Subcutaneous adipose tissue (tissue), 4 donors: ENCODE results near the gene IL12B. TPM values are rescaled to one million over a fixed set of nuclear protein-coding genes. Genes with fewer than 3 reads are reported as not detected.

Source experiments
- total RNA-seq, 4 donors: library from RNA; depleted of rRNA; stranded (reverse); fragments of >200 nt; gene quantifications; one replicate each; pipeline ENCODE4 v1.1.0, GENCODE V29; 2016
- TF ChIP-seq, protein P1 (sequence below): fragments of 450-650 bp; IDR thresholded peaks from one replicate; pipeline ENCODE4 v1.5.1; 2016; ENCODE audit warnings: low read depth, mild to moderate bottlenecking, control low read depth, antibody characterized with exemption, moderate library complexity

IL12B gene
- not detected for total RNA-seq

DNA sequence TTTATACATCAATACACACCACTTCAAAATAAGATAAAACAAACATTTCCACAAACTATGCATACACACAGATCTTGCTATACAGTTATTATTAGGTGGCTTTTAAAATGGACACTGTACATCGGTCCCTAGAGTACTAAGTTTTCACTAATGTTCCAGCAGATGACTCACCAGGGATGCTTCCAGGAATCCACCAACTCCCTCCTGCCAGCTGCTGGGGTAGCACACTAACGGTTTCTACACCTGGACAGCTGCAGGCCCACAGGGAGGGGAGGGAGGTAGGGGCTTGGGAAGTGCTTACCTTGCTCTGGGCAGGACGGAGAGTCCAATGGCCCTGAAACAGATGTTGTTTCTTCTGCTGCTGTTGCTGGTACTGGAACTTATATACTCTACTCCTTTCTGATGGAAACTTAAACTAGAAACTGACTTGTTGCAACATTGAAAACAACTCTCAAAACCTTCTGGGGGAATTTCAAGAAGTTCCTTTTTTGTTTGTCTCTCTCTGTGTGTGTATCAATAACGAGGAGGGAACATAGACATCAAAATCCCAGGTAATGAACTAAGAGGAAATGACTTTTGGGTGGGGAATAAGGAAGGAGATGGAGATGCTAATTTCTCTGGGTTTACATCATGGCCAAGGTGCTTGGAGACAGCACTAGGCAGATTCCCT, at the start of gene IL12B:
TSS of gene IL12B (minus strand) at position 357 of the 670 bp plus-strand sequence. CDS start 3,705 bp downstream, outside the sequence.
- TF ChIP-seq, protein P1, sequence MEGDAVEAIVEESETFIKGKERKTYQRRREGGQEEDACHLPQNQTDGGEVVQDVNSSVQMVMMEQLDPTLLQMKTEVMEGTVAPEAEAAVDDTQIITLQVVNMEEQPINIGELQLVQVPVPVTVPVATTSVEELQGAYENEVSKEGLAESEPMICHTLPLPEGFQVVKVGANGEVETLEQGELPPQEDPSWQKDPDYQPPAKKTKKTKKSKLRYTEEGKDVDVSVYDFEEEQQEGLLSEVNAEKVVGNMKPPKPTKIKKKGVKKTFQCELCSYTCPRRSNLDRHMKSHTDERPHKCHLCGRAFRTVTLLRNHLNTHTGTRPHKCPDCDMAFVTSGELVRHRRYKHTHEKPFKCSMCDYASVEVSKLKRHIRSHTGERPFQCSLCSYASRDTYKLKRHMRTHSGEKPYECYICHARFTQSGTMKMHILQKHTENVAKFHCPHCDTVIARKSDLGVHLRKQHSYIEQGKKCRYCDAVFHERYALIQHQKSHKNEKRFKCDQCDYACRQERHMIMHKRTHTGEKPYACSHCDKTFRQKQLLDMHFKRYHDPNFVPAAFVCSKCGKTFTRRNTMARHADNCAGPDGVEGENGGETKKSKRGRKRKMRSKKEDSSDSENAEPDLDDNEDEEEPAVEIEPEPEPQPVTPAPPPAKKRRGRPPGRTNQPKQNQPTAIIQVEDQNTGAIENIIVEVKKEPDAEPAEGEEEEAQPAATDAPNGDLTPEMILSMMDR, result no peak

- TF ChIP-seq, protein P1, result no peak
Observed at GRCh38 chr5:159377653-159378052, 47.4 kb upstream of the IL12B start.

DNA sequence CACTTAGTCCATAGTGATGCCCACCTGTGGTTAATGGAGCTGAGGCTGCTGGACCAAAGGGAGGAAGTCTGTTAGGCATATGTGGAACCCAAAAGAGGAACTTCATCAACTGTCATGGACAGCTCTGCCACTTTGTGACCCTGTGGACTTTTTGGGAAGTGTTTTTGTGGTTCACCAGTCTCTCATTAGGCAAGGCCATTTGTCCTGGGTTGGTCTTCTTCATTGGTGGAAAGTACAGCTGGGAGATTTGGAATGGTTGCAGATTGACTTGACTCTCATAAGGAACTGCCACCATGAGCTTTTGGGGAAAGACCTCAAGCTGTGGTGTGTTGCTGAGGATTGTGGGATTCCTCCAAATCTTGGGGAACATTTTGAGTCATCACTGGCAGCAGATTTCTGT, 31.9 kb upstream of the IL12B start:
- TF ChIP-seq, protein P1, result no peak

DNA sequence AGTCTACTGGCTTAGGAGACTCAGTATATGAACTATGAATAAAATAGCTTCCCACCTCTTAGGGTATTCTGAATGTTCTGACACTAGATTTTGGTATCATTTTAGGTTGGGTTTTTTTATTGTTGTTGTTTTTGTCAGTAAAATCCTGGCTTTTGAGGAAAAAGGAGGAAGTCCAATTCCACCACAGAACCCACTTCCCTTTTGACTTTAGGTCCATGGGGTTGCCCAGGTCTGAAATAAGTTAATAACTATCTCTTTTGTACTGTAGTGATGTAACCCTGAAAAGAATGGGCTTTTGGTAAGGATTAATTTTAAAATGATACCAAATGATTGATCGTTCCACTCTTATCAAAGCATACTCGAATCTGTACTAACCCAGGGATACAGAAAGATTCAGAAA, 29.1 kb upstream of the IL12B start:
- TF ChIP-seq, protein P1, result no peak

DNA sequence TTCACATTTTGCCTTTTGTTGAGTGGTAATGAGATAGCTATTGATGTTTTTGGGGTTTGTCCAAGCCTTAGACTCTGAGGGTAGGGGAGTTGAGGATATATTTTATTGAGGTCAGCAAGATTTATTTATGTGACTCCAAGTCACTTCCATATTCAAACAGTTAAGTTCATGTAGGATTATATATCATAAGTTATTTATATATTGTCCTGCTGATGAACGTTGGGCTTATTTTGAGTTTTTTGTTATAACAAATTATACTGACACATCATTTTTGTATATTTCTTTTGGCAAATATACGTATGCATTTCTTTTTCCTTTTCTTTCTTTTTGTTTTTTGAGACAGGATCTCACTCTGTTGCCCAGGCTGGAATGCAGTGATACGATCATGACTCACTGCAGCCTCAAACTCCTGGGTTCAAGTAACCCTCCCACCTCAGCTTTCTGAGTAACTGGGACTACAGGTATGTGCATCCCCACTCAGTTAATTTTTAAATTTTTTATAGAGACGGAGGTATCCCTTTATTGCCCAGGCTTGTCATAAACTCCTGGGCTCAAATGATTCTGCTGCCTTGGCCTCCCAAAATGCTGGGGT, 23.5 kb upstream of the IL12B start:
- TF ChIP-seq, protein P1, result no peak

GRCh38 chr5:159345861-159346260, 15.6 kb upstream of the IL12B start:
- TF ChIP-seq, protein P1, result no peak

DNA sequence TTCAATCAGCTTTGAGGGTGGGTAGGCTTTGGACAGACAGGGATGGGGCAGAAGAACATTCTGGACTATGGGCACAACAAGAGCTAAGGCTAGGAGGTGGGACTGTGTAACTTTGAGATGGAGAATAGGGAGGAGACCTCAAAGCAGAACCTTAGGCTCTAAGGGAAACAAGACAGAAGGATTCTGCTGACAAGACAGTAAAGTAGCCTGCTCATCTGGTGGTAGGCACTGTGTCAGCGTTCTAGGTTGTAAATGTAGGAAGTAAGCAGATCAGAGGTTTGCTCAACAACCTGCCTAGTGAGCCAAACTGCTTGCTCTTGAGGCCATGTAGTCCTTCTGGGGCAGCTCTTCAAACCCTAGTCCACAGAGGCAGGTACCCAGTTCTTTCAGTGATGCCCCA, 15.0 kb upstream of the IL12B start:
- TF ChIP-seq, protein P1, result no peak
